Neural progenitor cell (in vitro differentiated cells): Measurements from ENCODE around the gene SLC17A9.

Source experiments
- CTCF ChIP-seq: fragments of 200-600 bp; sonication (generic); IDR thresholded peaks from 2 replicates; pipeline ENCODE4 v1.5.1; 2017; ENCODE audit warnings: antibody characterized with exemption, mild to moderate bottlenecking
- EZH2 ChIP-seq: fragments of 200-600 bp; sonication (generic); IDR thresholded peaks from 2 replicates; pipeline ENCODE4 v1.6.1; 2017; ENCODE audit warnings: antibody characterized with exemption, mild to moderate bottlenecking, moderate library complexity

DNA sequence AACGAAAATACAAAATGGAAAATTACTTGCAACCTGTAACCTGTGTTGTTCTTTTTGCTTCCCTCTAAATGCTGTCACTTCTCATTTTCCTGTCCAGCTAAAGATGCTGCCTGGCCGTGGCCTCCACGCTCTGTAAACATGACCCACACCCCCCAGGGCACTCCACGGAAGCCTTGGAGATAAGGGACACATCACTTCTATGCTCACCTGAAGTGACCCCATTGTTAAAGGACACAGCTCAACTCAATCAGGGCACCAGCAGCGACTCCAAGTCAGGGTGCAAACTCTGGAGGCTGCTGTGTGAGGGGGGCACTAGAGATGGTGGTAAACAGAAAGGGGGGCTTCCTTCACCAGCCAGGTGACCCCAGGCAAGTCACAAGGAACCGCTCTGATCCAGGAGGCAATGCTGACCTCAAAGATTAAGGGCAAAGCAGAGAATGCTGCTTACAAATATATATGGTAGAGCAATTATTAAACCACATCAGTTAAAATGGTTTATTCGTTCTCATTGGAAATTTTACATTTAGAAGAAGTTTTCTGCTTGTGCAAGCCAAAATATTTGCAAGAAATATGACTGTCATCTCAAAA is 39.4 kb upstream of the SLC17A9 start:
- no peak for TF ChIP-seq CTCF
- TF ChIP-seq EZH2 = no peak
